Measurements from ENCODE around the gene SOCS7. TPM values are rescaled to one million over a fixed set of nuclear protein-coding genes. Genes with fewer than 3 reads are reported as not detected.

The SOCS7 gene
- total and polyA plus RNA-seq, 11 donors = 5.1 to 19.2 (median 14.0) TPM

- no peak for DNase-seq
- WGBS, 4 donors = 12 to 16% (median 15%) methylated on average over 8 of the region's 8 CpGs
- Histone ChIP-seq H3K4me3 (peak overlapping the region; percentile 64 to 97 (median 89)), H3K36me3 (no peaks in the 10 kb centered on the region), H3K9me3 (no peaks in the 10 kb centered on the region), H3K4me1 (peaks cover 4 to 61% (median 40%) of the 10 kb centered on the region in 12 donors), H3K27ac (peak overlapping the region in 11 of 12 donors; percentile 68 to 93 (median 87)), H3K27me3 (no peaks in the 10 kb centered on the region)
- no peak for ATAC-seq
- TF ChIP-seq POLR2A (IDR thresholded peaks at IDR 0.05) (no peak), CTCF (IDR thresholded peaks at IDR 0.05) (no peak)
- intact Hi-C loops (cut with DNase I) = loop anchor here in 4 of 10 donors (5.0 to 10.0 kb wide), 3 partner anchors 122 to 134 kb away; no protein-coding TSS in a partner anchor
Observed at GRCh38 chr17:38353086-38353604, 1.5 kb downstream of the SOCS7 start.

- H3K36me3 ChIP-seq = no peaks in the 10 kb centered on the region
- TF ChIP-seq CTCF (IDR thresholded peaks at IDR 0.05) = no peak
- no peak for TF ChIP-seq POLR2A (IDR thresholded peaks at IDR 0.05)
- H3K9me3 ChIP-seq = no peaks in the 10 kb centered on the region
- no peaks in the 10 kb centered on the region for H3K27me3 ChIP-seq
- ATAC-seq (no peak), DNase-seq (no peak)
- intact Hi-C loops (cut with DNase I) = loop anchor here in 4 of 10 donors (5.0 to 10.0 kb wide), 3 partner anchors 121 to 134 kb away; no protein-coding TSS in a partner anchor
- peak overlapping the region in 7 of 12 donors; percentile 64 to 97 (median 93) for H3K4me3 ChIP-seq
- H3K27ac ChIP-seq = peak overlapping the region in 3 of 12 donors; percentile 84 to 92 (median 89)
- H3K4me1 ChIP-seq = peaks cover 4 to 66% (median 45%) of the 10 kb centered on the region in 12 donors
- 77 to 82% (median 80%) methylated on average over 13 of the region's 13 CpGs for WGBS, 4 donors
Observed at GRCh38 chr17:38353668-38354067, 2.0 kb downstream of the SOCS7 start.

GRCh38 chr17:38354466-38354865 is 2.8 kb downstream of the SOCS7 start:
- H3K9me3 ChIP-seq = no peaks in the 10 kb centered on the region
- no peak overlapping the region for H3K27ac ChIP-seq
- H3K27me3 ChIP-seq = no peaks in the 10 kb centered on the region
- H3K4me3 ChIP-seq = peak overlapping the region in 4 of 12 donors; percentile 9 to 97 (median 95)
- peaks cover 4 to 74% (median 51%) of the 10 kb centered on the region in 12 donors for H3K4me1 ChIP-seq
- intact Hi-C loops (cut with DNase I) = loop anchor here in 4 of 10 donors (5.0 to 10.0 kb wide), 3 partner anchors 120 to 133 kb away; no protein-coding TSS in a partner anchor
- DNase-seq (no peak), ATAC-seq (no peak)
- WGBS, 4 donors = 69 to 74% (median 71%) methylated on average over 7 of the region's 7 CpGs
- TF ChIP-seq CTCF (IDR thresholded peaks at IDR 0.05) (no peak), POLR2A (IDR thresholded peaks at IDR 0.05) (no peak)
- no peaks in the 10 kb centered on the region for H3K36me3 ChIP-seq

- Histone ChIP-seq H3K36me3 (no peaks in the 10 kb centered on the region), H3K9me3 (no peaks in the 10 kb centered on the region), H3K4me1 (peaks cover 4 to 81% (median 51%) of the 10 kb centered on the region in 12 donors), H3K4me3 (no peak overlapping the region), H3K27ac (no peak overlapping the region), H3K27me3 (no peaks in the 10 kb centered on the region)
- DNase-seq (no peak), ATAC-seq (no peak)
- 87 to 91% (median 88%) methylated on average over 4 of the region's 4 CpGs for WGBS, 4 donors
- intact Hi-C loops (cut with DNase I) = loop anchor here in 4 of 10 donors (5.0 to 10.0 kb wide), 3 partner anchors 42 to 130 kb away; no protein-coding TSS in a partner anchor
- TF ChIP-seq CTCF (IDR thresholded peaks at IDR 0.05) (no peak), POLR2A (IDR thresholded peaks at IDR 0.05) (no peak)
Observed at GRCh38 chr17:38355251-38355650, 3.6 kb downstream of the SOCS7 start.

All from heart left ventricle (tissue), 16 donors.